Erythroblast (primary cell): ENCODE data around the gene TRIM58.

Experiments
- DNase-seq, 2 experiments: peaks; one replicate each; lab custom pipeline; 2025; lab: John Stamatoyannopoulos, UW
- GATA1 ChIP-seq: IDR thresholded peaks from 2 replicates; pipeline ENCODE4 v1.6.1; 2011; ENCODE audit warnings: low read depth, mild to moderate bottlenecking, control low read depth, low read length, moderate library complexity
- POLR2A ChIP-seq: IDR thresholded peaks from 2 replicates; pipeline ENCODE4 v1.6.1; 2011; ENCODE audit warnings: mild to moderate bottlenecking, low read length

TRIM58 gene

DNA sequence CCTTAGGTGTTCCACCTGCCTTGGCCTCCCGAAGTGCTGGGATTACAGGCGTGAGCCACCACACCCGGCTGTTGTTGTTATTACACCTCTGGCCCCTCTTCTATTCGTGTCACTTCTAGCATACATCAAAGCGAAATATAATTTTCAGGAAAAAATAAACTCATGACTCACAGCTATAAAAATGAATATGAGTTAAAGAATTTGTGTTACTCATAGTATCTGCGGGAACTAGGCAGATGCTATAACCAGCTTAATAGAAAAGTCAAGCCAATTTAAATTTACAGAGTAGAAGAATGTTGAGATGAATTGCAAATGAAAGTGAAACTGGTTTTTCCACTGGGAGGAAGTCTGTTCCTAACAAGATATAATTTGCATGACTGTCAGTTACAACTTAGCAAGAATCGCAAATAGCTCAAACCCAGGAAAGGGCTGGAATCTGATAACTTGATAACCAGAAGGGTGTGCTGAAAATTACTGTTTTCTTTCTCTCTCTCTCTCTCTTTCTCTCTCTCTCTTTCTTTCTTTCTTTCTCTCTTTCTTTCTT, 49.6 kb downstream of the TRIM58 start:
- TF ChIP-seq POLR2A = no peak
- no peak for TF ChIP-seq GATA1
- peak; percentile 88 to 92 for DNase-seq

DNA sequence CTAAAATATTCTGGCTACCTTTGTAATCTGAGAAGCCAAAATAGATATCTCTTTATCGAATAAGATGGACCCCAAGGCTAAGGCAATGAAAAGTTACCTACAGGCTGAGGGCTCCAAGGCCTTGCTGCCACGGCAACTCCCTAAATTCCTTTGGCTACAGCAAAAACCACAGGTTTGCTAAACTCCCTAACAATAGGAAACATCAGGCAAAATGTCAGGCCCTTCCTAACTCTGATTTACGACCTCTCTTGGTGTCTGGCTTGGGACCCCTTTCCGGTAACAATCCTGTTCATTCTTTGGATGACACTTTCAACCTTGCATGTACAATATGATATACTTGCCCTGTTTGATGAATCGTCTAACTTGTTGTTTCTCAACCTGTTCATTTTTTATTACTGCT, 51.8 kb downstream of the TRIM58 start:
- TF ChIP-seq POLR2A = no peak
- no peak for TF ChIP-seq GATA1
- DNase-seq = no peak

GRCh38 chr1:247913786-247914185, 56.8 kb downstream of the TRIM58 start:
- no peak for TF ChIP-seq GATA1
- TF ChIP-seq POLR2A = no peak
- DNase-seq = no peak

DNA sequence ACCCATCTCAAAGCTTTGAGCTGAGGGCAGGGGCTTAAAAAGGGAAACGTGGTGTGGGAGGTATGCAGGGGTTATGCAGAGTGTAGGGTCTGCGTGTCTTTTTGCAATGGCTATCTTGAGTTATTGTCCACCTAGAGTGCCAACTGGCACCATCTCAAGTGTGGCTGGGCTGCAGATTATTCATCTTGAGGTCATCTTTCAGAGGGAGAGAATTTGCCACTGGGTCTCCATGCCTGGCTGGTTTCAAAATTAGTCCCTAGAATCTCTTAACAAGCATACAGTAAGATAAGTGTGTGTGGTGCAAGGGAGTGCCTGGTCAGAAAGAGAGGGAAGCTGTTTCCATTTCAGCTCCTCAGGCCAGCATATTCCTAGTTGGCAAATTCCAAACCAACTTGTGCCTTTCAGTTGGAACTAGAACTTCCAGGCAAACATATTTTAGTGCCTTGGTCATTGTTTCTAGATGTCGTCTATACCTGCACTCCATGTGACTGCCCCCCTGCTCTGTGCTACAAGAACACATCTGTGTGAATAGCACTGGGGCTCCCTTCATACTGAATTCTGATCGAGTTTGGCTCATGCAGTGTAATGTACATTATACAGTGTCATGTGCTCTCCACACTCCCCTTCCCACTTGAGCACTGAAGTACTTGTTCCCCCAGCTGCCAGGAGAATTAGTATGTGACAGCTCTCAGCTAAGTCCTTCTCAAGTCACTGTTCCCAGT, 58.1 kb downstream of the TRIM58 start:
- TF ChIP-seq GATA1 (no peak), POLR2A (no peak)
- DNase-seq = no peak

DNA sequence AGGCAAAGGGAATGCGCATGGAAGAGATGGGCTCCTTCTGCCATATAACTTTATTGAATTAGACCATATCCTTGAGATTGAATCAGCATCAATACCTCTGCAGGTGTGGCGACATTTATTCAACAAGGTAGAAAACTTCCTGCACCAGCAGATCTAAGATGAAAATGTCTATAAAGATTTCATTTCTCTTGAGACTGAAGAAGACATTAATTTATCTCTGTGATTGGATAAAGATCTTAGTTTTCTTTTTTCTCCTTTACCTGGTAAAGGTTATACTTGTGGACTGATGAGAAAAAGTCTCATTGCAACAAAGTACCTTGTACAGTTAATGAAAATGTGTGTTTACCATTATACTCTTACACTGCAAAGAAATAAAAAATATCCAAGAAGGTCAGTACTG, 63.0 kb downstream of the TRIM58 start, which contains the start of gene OR2T8:
OR2T8 (plus strand) TSS at position 301 of the 400 bp plus-strand sequence. CDS start 766 bp downstream, outside the sequence.
- no peak for DNase-seq
- TF ChIP-seq GATA1 (no peak), POLR2A (no peak)

GRCh38 chr1:247923941-247924340, 67.0 kb downstream of the TRIM58 start:
- no peak for DNase-seq
- no peak for TF ChIP-seq POLR2A
- no peak for TF ChIP-seq GATA1

GRCh38 chr1:247924868-247925267, 67.9 kb downstream of the TRIM58 start, which contains the start of gene OR2AJ1:
TSS of gene OR2AJ1 (plus strand) at chr1:247924889. CDS start at chr1:247933769, 8,880 bp downstream.
- DNase-seq = no peak
- TF ChIP-seq GATA1 = no peak
- TF ChIP-seq POLR2A = no peak
